Lower leg skin (tissue), 4 donors: ENCODE data around the gene NAPB. TPM values are rescaled to one million over a fixed set of nuclear protein-coding genes. Genes with fewer than 3 reads are reported as not detected.

Source experiments
- DNase-seq, 2 donors: peaks; one replicate each; pipeline ENCODE4 v3.0.0-alpha.2; 2019; ENCODE audit warnings: low spot score in 2 of 2
- H3K4me3 ChIP-seq: fragments of 200-600 bp; sonication (generic); 2 replicates; pipeline ENCODE4 v1.5.1; 2017; ENCODE audit warnings: mild to moderate bottlenecking, low read depth; ENCODE audit not compliant: poor library complexity, severe bottlenecking
- CTCF ChIP-seq, 3 donors: fragments of 450-650 bp; IDR thresholded peaks; one replicate each; pipeline ENCODE4 v1.5.1; 2016; ENCODE audit warnings: antibody characterized with exemption in 3 of 3, mild to moderate bottlenecking in 3 of 3, moderate library complexity in 2 of 3
- POLR2A ChIP-seq, 2 donors: fragments of 450-650 bp; IDR thresholded peaks; one replicate each; pipeline ENCODE4 v1.6.1; 2016 to 2017; ENCODE audit warnings: antibody characterized with exemption in 2 of 2, mild to moderate bottlenecking in 1 of 2, moderate library complexity in 1 of 2
- WGBS, 2 donors: methylation state at CpG; one replicate each; pipeline ENCODE4 v1.1.5; 2018; 5-methylcytosine and 5-hydroxymethylcytosine counted together
- intact Hi-C: fragments of 100-400 bp; cut with DNase I; formaldehyde crosslinking; loops from one replicate; pipeline ENCODE4 v1.15.0; 2023; ENCODE audit warnings: low total_unique reads
- total RNA-seq, 4 donors: library from RNA; depleted of rRNA; stranded (reverse); fragments of >200 nt; gene quantifications; one replicate each; pipeline ENCODE4 v1.1.0, GENCODE V29; 2016

Gene NAPB
- total RNA-seq, 4 donors from 2014 or later = 7.9 to 12.4 (median 10.5) TPM

GRCh38 chr20:23390091-23390774 is 31.1 kb downstream of the NAPB start:
- intact Hi-C loops = no loop called here
- no peak overlapping the region for H3K4me3 ChIP-seq
- 75 to 87% methylated on average over 1 of the region's 1 CpG for WGBS, 2 donors
- DNase-seq = no peak
- no peak for TF ChIP-seq CTCF (IDR thresholded peaks at IDR 0.05)
- TF ChIP-seq POLR2A (IDR thresholded peaks at IDR 0.05) = no peak

- 86 to 100% methylated on average over 3 of the region's 3 CpGs for WGBS, 2 donors
- no peak for DNase-seq
- intact Hi-C loops = no loop called here
- TF ChIP-seq POLR2A (IDR thresholded peaks at IDR 0.05) = no peak
- TF ChIP-seq CTCF (IDR thresholded peaks at IDR 0.05) = no peak
- no peak overlapping the region for H3K4me3 ChIP-seq
Measured at GRCh38 chr20:23387118-23387443, 34.2 kb downstream of the NAPB start.

GRCh38 chr20:23386304-23387117 is 34.8 kb downstream of the NAPB start:
- 86 to 95% methylated on average over 6 of the region's 6 CpGs for WGBS, 2 donors
- intact Hi-C loops = no loop called here
- TF ChIP-seq POLR2A (IDR thresholded peaks at IDR 0.05) (no peak), CTCF (IDR thresholded peaks at IDR 0.05) (no peak)

GRCh38 chr20:23381876-23382275 is 39.4 kb downstream of the NAPB start:
- no peak for TF ChIP-seq POLR2A (IDR thresholded peaks at IDR 0.05)
- TF ChIP-seq CTCF (IDR thresholded peaks at IDR 0.05) = no peak
- no peak for DNase-seq
- no peak overlapping the region for H3K4me3 ChIP-seq
- intact Hi-C loops = no loop called here

More at GRCh38 chr20:23386304-23387117, 34.8 kb downstream of the NAPB start:
- no peak for DNase-seq
- H3K4me3 ChIP-seq = no peak overlapping the region

- intact Hi-C loops = no loop called here
- TF ChIP-seq POLR2A (IDR thresholded peaks at IDR 0.05) = no peak
- DNase-seq = no peak
- H3K4me3 ChIP-seq = no peak overlapping the region
Measured at GRCh38 chr20:23379772-23380171, 41.5 kb downstream of the NAPB start.

- no peak overlapping the region for H3K4me3 ChIP-seq
- no peak for TF ChIP-seq CTCF (IDR thresholded peaks at IDR 0.05)
- TF ChIP-seq POLR2A (IDR thresholded peaks at IDR 0.05) = no peak
- 92 to 94% methylated on average over 5 of the region's 5 CpGs for WGBS, 2 donors
- DNase-seq = no peak
- intact Hi-C loops = no loop called here
Measured at GRCh38 chr20:23375827-23376226, 45.5 kb downstream of the NAPB start.
